Measurements from ENCODE around the gene TGFBI. TPM values are rescaled to one million over a fixed set of nuclear protein-coding genes. Genes with fewer than 3 reads are reported as not detected.

The TGFBI gene
- total and polyA plus RNA-seq, 9 of the 15 experiments (the other 6 are each of a cell fraction or from before 2014, with no cell fraction given): 0.05 to 0.62 (median 0.08) TPM; not detected in 6

- no peak for TF ChIP-seq TFE3 (CRISPR knock-in tag; IDR thresholded peaks at IDR 0.05)
- TF ChIP-seq HMGN3 (IDR thresholded peaks at IDR 0.05; ENCODE audit: borderline replicate concordance, extremely low read depth, insufficient read length, low read depth, low read length): no peak
- TF ChIP-seq TEAD2 (tag; IDR thresholded peaks at IDR 0.05): no peak
- peak; percentile 58; the same call in 1 of the 2 replicates for TF ChIP-seq SPI1 (IDR thresholded peaks at IDR 0.05; ENCODE audit: borderline replicate concordance, low read depth, low read length)
- TF ChIP-seq PREB (CRISPR knock-in tag; IDR thresholded peaks at IDR 0.05): no peak
- no peak for TF ChIP-seq SIX5 (IDR thresholded peaks at IDR 0.05; ENCODE audit: borderline replicate concordance in 1 of 2, insufficient read depth in 1 of 2, low read depth in 1 of 2, low read length in 2 of 2)
- no peak for TF ChIP-seq ZNF280B (CRISPR knock-in tag; IDR thresholded peaks at IDR 0.05)
- no peak for TF ChIP-seq KAT7 (CRISPR knock-in tag; IDR thresholded peaks at IDR 0.05; ENCODE audit: borderline replicate concordance)
- TF ChIP-seq MYC (IDR thresholded peaks at IDR 0.05; ENCODE audit: low read depth, low read length): peak; percentile 88
- TF ChIP-seq MYC (CRISPR knock-in tag; IDR thresholded peaks at IDR 0.05; ENCODE audit: borderline replicate concordance, low read depth): no peak
- peak; percentile 90 to 96 for TF ChIP-seq E2F6 (IDR thresholded peaks at IDR 0.05; ENCODE audit: borderline replicate concordance in 1 of 2, extremely low read depth in 1 of 2, insufficient read depth in 1 of 2, insufficient read length in 1 of 2, low read depth in 1 of 2, low read length in 1 of 2, poor library complexity in 1 of 2, severe bottlenecking in 1 of 2)
- TF ChIP-seq ARNT (IDR thresholded peaks at IDR 0.05): no peak; a peak in 1 of 4 replicates
- TF ChIP-seq ZNF830 (CRISPR knock-in tag; IDR thresholded peaks at IDR 0.05): no peak
- peak; percentile 62 for TF ChIP-seq POLR3G (IDR thresholded peaks at IDR 0.05; ENCODE audit: extremely low read depth, insufficient read length, insufficient replicate concordance)
- TF ChIP-seq SMAD2 (IDR thresholded peaks at IDR 0.05; ENCODE audit: low read depth, low read length): no peak
- TF ChIP-seq RBM25 (IDR thresholded peaks at IDR 0.05; ENCODE audit: low read depth, low read length, severe bottlenecking): no peak
- TF ChIP-seq YBX1 (IDR thresholded peaks at IDR 0.05): no peak
- TF ChIP-seq YY1 (IDR thresholded peaks at IDR 0.05; ENCODE audit: borderline replicate concordance in 1 of 3, control insufficient read depth in 1 of 3, extremely low read depth in 1 of 3, insufficient read depth in 3 of 3, insufficient read length in 1 of 3, insufficient replicate concordance in 2 of 3, low read depth in 1 of 3, low read length in 2 of 3): peak in 1 of 3 experiments; percentile 34
- no peak for TF ChIP-seq MEF2A (IDR thresholded peaks at IDR 0.05; ENCODE audit: control insufficient read depth, low read depth, low read length)
Observed at GRCh38 chr5:136080483-136081216, 51.9 kb downstream of the TGFBI start (continued).
